AG09309 (cell line): Measurements from ENCODE around the gene GAPT.

Source experiments
- DNase-seq: peaks from one replicate; pipeline ENCODE4 v3.0.0-alpha.2; 2010; ENCODE audit warnings: low read depth
- H3K4me3 ChIP-seq: 2 replicates; pipeline ENCODE4 v1.5.1; 2011; ENCODE audit warnings: mild to moderate bottlenecking, low read depth, low read length, moderate library complexity; ENCODE audit not compliant: control insufficient read depth
- CTCF ChIP-seq: IDR thresholded peaks from 2 replicates; pipeline ENCODE4 v1.5.1; 2011; ENCODE audit warnings: mild to moderate bottlenecking, low read depth, low read length, inconsistent platforms; ENCODE audit not compliant: insufficient read depth, control insufficient read depth; ENCODE audit errors: missing control alignments

GAPT gene

DNA sequence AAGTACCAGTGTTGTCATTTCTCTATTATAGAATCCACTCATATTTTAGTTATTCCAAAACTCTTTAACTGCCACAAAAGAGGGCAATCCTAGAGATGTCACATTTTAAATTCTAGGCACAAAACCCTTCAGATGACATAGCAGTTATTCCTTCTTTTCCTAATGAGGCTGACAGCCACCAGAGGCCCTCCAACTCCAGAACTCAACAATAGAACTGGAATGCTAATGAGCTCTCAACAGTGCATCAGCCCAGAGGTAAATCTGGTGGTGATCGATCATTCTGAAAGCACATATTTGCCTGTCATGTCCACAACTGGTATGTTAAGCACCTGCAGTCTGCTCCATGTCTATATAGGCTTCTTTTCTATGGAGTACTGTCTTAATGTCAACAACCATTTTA lies 51.5 kb downstream of the GAPT start:
- DNase-seq = no peak

DNA sequence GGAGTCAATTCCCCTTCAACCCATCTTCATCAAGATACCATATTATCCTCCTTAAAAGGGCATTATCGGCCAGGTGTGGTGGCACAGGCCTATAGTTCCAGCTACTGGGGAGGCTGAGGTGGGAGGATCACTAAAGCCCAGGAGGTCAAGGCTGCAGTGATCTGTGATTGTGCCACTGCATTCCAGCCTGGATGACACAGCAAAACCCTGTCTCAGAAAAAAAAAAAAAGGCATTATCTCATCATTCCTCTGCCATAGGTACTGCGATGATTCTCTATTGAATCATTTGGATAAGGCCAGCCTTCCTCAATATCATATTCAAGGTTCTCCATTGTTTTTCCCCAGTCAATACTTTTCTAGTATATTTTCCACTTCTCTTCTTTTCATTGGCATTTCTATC lies 52.5 kb downstream of the GAPT start:
- TF ChIP-seq CTCF = no peak
- DNase-seq = no peak
- no peak overlapping the region for H3K4me3 ChIP-seq

More for the DNA sequence above, 51.5 kb downstream of the GAPT start:
- TF ChIP-seq CTCF = no peak
- H3K4me3 ChIP-seq = no peak overlapping the region

GRCh38 chr5:58544195-58544594 lies 53.0 kb downstream of the GAPT start:
- TF ChIP-seq CTCF = no peak
- H3K4me3 ChIP-seq = no peak overlapping the region
- DNase-seq = no peak

DNA sequence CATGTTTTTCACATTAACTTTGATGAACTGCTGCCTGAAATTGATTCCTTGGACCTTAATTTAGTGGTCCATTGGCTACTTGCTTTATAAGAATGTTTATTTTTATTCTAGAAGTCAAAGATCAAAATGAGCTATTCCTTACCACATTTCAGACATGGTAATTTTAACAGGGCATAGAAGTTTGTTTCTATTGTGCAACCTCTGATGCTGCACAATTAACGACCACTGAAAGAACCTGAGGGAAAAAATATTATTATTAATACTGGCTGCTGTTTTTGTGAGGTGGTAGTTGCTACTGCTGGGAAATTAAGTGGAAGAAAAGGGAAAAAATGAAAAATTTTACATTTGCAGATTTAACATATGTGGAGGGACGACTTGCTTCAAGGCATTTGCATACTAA lies 53.7 kb downstream of the GAPT start:
- no peak for TF ChIP-seq CTCF
- DNase-seq = no peak
- no peak overlapping the region for H3K4me3 ChIP-seq

- no peak for TF ChIP-seq CTCF
- H3K4me3 ChIP-seq = no peak overlapping the region
- DNase-seq = no peak
Observed at GRCh38 chr5:58545912-58546311, 54.7 kb downstream of the GAPT start.
